OCI-LY7 (cell line): Measurements from ENCODE around the gene NAV2. TPM values are rescaled to one million over a fixed set of nuclear protein-coding genes. Genes with fewer than 3 reads are reported as not detected.

Source experiments
- BruUV-seq: library from RNA; stranded (reverse); fragments of 400-500 nt; replicated peaks from 2 replicates; lab custom pipeline; 2021; lab: Mats Ljungman, UMichigan
- CTCF ChIA-PET: fragments of 300-600 bp; sonication (Branson Sonifier 250); formaldehyde crosslinking; loops from one replicate; lab custom pipeline; 2022; ENCODE audit warnings: antibody characterized with exemption; ENCODE audit not compliant: unreplicated experiment; lab: Charles Lee
- POLR2A ChIA-PET: fragments of 300-600 bp; sonication (Branson Sonifier 250); formaldehyde crosslinking; loops from one replicate; lab custom pipeline; 2022; ENCODE audit warnings: antibody characterized with exemption; lab: Charles Lee
- DNase-seq: peaks from one replicate; pipeline ENCODE4 v3.0.0-alpha.2; 2015; ENCODE audit warnings: low spot score
- H2AFZ ChIP-seq: fragments of 200-600 bp; sonication (generic), shearing (Covaris generic); 2 replicates; pipeline ENCODE4 v1.6.1; 2014; ENCODE audit warnings: mild to moderate bottlenecking, antibody characterized with exemption, low read length, moderate library complexity
- H3K27ac ChIP-seq: fragments of 200-600 bp; sonication (generic); 2 replicates; pipeline ENCODE4 v1.5.1; 2014; ENCODE audit warnings: mixed run types, low read depth, mild to moderate bottlenecking, moderate library complexity, low read length, inconsistent platforms; ENCODE audit not compliant: poor library complexity, severe bottlenecking
- H3K36me3 ChIP-seq: fragments of 200-600 bp; sonication (generic); 2 replicates; pipeline ENCODE4 v1.6.1; 2014; ENCODE audit warnings: mild to moderate bottlenecking, antibody characterized with exemption, low read length, moderate library complexity, mixed read lengths; ENCODE audit not compliant: insufficient read depth
- H3K4me1 ChIP-seq: fragments of 200-600 bp; sonication (generic); 2 replicates; pipeline ENCODE4 v1.5.1; 2014; ENCODE audit warnings: mild to moderate bottlenecking, low read length; ENCODE audit not compliant: insufficient read depth, poor library complexity, severe bottlenecking
- H3K4me2 ChIP-seq: fragments of 200-600 bp; sonication (generic); 2 replicates; pipeline ENCODE4 v1.6.1; 2014; ENCODE audit warnings: mild to moderate bottlenecking, low read length
- H3K4me3 ChIP-seq: fragments of 200-600 bp; sonication (generic); 2 replicates; pipeline ENCODE4 v1.5.1; 2014; ENCODE audit warnings: mild to moderate bottlenecking, low read depth, low read length; ENCODE audit not compliant: poor library complexity, severe bottlenecking
- H3K79me2 ChIP-seq: fragments of 200-600 bp; sonication (generic); 2 replicates; pipeline ENCODE4 v1.6.1; 2016; ENCODE audit warnings: low read depth, mild to moderate bottlenecking, low read length, moderate library complexity, mixed read lengths; ENCODE audit not compliant: insufficient read depth
- H3K9me2 ChIP-seq: fragments of 200-600 bp; sonication (generic); 2 replicates; pipeline ENCODE4 v1.6.1; 2016; ENCODE audit warnings: mild to moderate bottlenecking, low read length, mixed read lengths; ENCODE audit not compliant: insufficient read depth
- H3K9me3 ChIP-seq: fragments of 200-600 bp; sonication (generic); 2 replicates; pipeline ENCODE4 v1.6.1; 2014; ENCODE audit warnings: mild to moderate bottlenecking, mixed run types, low read length, mixed read lengths
- H4K20me1 ChIP-seq: fragments of 200-600 bp; sonication (generic); 2 replicates; pipeline ENCODE4 v1.6.1; 2014; ENCODE audit warnings: mild to moderate bottlenecking, antibody characterized with exemption, low read length, moderate library complexity, mixed read lengths; ENCODE audit not compliant: insufficient read depth
- EZH2phosphoT487 ChIP-seq: fragments of 200-600 bp; sonication (generic); IDR thresholded peaks from 2 replicates; pipeline ENCODE4 v1.6.1; 2018; ENCODE audit warnings: low read depth, borderline replicate concordance, mild to moderate bottlenecking, mixed run types, antibody characterized with exemption, low read length, moderate library complexity, mixed read lengths
- intact Hi-C: fragments of 100-400 bp; cut with micrococcal nuclease; formaldehyde crosslinking; loops from one replicate; pipeline ENCODE4 v1.10.0; 2022; ENCODE audit not compliant: unreplicated experiment
- total RNA-seq, 2 experiments: library from RNA; depleted of rRNA in 1 of 2; stranded (reverse); fragments of >200 nt in 1 of 2; shearing (Covaris generic) in 1 of 2; gene quantifications; 2 replicates each; pipeline ENCODE4 v1.2.3, GENCODE V29; 2014 to 2022
- TF ChIP-seq, protein P1 (sequence below): fragments of 200-600 bp; sonication (generic); conservative IDR thresholded peaks from 2 replicates; pipeline ENCODE4 v1.5.1; 2014; ENCODE audit warnings: mild to moderate bottlenecking, antibody characterized with exemption, low read length, moderate library complexity, mixed read lengths

NAV2 gene
- total RNA-seq, 2 experiments from 2014 or later = 0.06 to 0.68 TPM

DNA sequence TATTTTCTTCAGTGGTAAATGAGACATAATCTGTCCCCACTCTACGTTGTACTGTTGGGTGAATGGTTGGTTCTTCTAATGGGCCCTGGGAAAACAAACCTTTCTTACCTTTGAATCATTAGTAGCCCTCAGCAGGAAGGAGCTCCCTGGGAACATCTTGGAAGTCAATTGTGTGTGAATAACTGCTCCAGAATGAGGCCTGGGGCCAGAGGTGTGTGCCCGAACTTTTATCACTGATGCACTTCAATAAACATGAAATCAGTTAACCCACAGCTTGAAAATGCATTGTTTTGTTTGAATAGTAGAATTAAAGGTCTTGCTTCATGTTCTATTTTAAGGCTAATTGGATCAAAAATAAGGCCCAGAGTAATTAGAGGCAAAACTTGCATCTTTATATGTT lies 67.1 kb downstream of the NAV2 start:
- H4K20me1 ChIP-seq = no peaks in the 10 kb centered on the region
- H3K9me2 ChIP-seq = no peaks in the 10 kb centered on the region
- no TSS peak for BruUV-seq
- no peak overlapping the region for H3K4me2 ChIP-seq
- no peaks in the 10 kb centered on the region for H3K79me2 ChIP-seq
- DNase-seq = no peak
- no peaks in the 10 kb centered on the region for H3K9me3 ChIP-seq
- ChIA-PET POLR2A (no interaction called here), CTCF (no interaction called here)
- no peaks in the 10 kb centered on the region for H3K4me1 ChIP-seq
- intact Hi-C loops = no loop called here
- H3K27ac ChIP-seq = no peak overlapping the region
- no peaks in the 10 kb centered on the region for H3K36me3 ChIP-seq
- TF ChIP-seq, protein P1, sequence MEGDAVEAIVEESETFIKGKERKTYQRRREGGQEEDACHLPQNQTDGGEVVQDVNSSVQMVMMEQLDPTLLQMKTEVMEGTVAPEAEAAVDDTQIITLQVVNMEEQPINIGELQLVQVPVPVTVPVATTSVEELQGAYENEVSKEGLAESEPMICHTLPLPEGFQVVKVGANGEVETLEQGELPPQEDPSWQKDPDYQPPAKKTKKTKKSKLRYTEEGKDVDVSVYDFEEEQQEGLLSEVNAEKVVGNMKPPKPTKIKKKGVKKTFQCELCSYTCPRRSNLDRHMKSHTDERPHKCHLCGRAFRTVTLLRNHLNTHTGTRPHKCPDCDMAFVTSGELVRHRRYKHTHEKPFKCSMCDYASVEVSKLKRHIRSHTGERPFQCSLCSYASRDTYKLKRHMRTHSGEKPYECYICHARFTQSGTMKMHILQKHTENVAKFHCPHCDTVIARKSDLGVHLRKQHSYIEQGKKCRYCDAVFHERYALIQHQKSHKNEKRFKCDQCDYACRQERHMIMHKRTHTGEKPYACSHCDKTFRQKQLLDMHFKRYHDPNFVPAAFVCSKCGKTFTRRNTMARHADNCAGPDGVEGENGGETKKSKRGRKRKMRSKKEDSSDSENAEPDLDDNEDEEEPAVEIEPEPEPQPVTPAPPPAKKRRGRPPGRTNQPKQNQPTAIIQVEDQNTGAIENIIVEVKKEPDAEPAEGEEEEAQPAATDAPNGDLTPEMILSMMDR = no peak
- TF ChIP-seq EZH2phosphoT487 = no peak
- H2AFZ ChIP-seq = no peak overlapping the region
- H3K4me3 ChIP-seq = no peak overlapping the region

DNA sequence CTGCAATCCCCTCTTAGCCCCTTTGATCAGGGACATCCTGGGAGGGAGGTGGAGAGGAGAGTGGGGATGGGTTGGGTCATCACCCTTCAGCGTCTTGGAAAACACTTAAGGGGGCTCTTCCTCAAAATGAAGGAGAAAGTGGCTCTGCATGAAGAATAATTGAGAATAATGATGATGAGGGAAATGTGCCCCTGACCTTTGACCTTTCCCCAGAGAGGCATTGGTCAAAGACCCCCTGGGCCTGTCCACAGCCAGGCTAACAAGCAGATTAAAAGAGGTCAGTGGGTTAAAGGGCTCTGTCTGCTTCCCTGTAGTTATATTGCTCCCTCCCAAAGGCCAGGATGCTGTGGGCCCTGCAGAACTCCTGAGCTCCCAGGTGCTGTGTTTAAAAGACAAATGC lies 68.7 kb downstream of the NAV2 start:
- CTCF ChIA-PET = no interaction called here
- BruUV-seq = no TSS peak
- no peak overlapping the region for H3K4me3 ChIP-seq
- no peaks in the 10 kb centered on the region for H3K36me3 ChIP-seq
- intact Hi-C loops = no loop called here
- H3K4me2 ChIP-seq = no peak overlapping the region
- H3K9me3 ChIP-seq = no peaks in the 10 kb centered on the region
- POLR2A ChIA-PET = interaction anchor here (0.5 to 1.0 kb wide), 4 partner anchors 13 to 547 kb away, joined by 3 read pairs; no protein-coding TSS in a partner anchor
- no peaks in the 10 kb centered on the region for H4K20me1 ChIP-seq
- no peaks in the 10 kb centered on the region for H3K79me2 ChIP-seq
- H2AFZ ChIP-seq = no peak overlapping the region
- no peaks in the 10 kb centered on the region for H3K9me2 ChIP-seq
- H3K4me1 ChIP-seq = no peaks in the 10 kb centered on the region
- H3K27ac ChIP-seq = no peak overlapping the region
- TF ChIP-seq EZH2phosphoT487 = no peak
- TF ChIP-seq, protein P1 = no peak
- no peak for DNase-seq

DNA sequence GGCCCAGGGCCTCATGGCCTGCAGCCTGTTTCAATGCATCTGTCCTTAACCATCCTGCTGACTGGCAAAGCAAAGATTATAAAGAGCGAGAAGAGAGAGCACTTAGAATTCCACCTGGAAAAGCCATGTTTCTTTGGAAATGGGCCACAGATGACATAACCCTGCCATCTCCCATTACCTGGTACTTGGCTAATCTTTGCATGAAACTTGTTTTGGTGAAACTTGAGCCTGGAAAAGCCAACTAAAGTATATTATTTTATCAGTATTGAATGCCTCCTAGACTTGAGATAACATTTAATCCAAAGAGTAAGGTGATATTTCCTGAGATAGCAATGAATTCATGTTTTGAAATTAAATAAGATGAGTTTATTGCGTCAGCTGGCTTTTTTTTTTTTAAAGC lies 72.6 kb downstream of the NAV2 start:
- H3K4me2 ChIP-seq = no peak overlapping the region
- no peaks in the 10 kb centered on the region for H3K36me3 ChIP-seq
- no peaks in the 10 kb centered on the region for H3K9me3 ChIP-seq
- no peak overlapping the region for H3K27ac ChIP-seq
- H2AFZ ChIP-seq = no peak overlapping the region
- H3K4me1 ChIP-seq = no peaks in the 10 kb centered on the region
- no peaks in the 10 kb centered on the region for H4K20me1 ChIP-seq
- ChIA-PET CTCF (no interaction called here), POLR2A (no interaction called here)
- DNase-seq = no peak
- no peaks in the 10 kb centered on the region for H3K9me2 ChIP-seq
- no TSS peak for BruUV-seq
- intact Hi-C loops = no loop called here
- H3K79me2 ChIP-seq = no peaks in the 10 kb centered on the region
- H3K4me3 ChIP-seq = no peak overlapping the region
- TF ChIP-seq, protein P1 = no peak
- no peak for TF ChIP-seq EZH2phosphoT487
